A549 (cell line): Measurements from ENCODE around the gene HFM1.

Experiments used
- BCL3 ChIP-seq: fragments of >200 bp; sonication (Bioruptor Twin); formaldehyde crosslinking; IDR thresholded peaks from 3 replicates; pipeline ENCODE4 v1.6.1; 2016
- CEBPB ChIP-seq, 2 experiments: fragments of >200 bp in 1 of 2; sonication (Bioruptor Twin) in 1 of 2; formaldehyde crosslinking in 1 of 2; IDR thresholded peaks; 2 replicates each; pipeline ENCODE4 v1.6.1; 2012 to 2016
- CHD4 ChIP-seq: fragments of 200-600 bp; sonication (generic); IDR thresholded peaks from 2 replicates; pipeline ENCODE4 v1.6.1; 2016; ENCODE audit warnings: antibody characterized with exemption, mild to moderate bottlenecking, borderline replicate concordance
- CTCF ChIP-seq: fragments of >200 bp; sonication (Bioruptor Twin); formaldehyde crosslinking; IDR thresholded peaks from 3 replicates; pipeline ENCODE4 v1.5.1; 2016
- EP300 ChIP-seq, 2 experiments: fragments of >200 bp; sonication (Bioruptor Twin); formaldehyde crosslinking; IDR thresholded peaks; 2 replicates in 1 of 2; 3 replicates in 1 of 2; pipeline ENCODE4 v1.6.1; 2016 to 2017
- GATA3 ChIP-seq: IDR thresholded peaks from 2 replicates; pipeline ENCODE4 v1.6.1; 2012; ENCODE audit warnings: borderline replicate concordance
- MAFK ChIP-seq: fragments of 450-650 bp; IDR thresholded peaks from 2 replicates; pipeline ENCODE4 v1.6.1; 2014; ENCODE audit not compliant: partially characterized antibody
- NR3C1 ChIP-seq: fragments of >200 bp; sonication (Bioruptor Twin); formaldehyde crosslinking; IDR thresholded peaks from 3 replicates; pipeline ENCODE4 v1.6.1; 2017
- PHF8 ChIP-seq: fragments of 200-600 bp; sonication (generic); IDR thresholded peaks from 2 replicates; pipeline ENCODE4 v1.6.1; 2016; ENCODE audit warnings: low read depth, mild to moderate bottlenecking, antibody characterized with exemption, moderate library complexity, borderline replicate concordance
- POLR2A ChIP-seq: IDR thresholded peaks from 2 replicates; pipeline ENCODE4 v1.6.1; 2012; ENCODE audit warnings: mild to moderate bottlenecking, low read length
- RAD21 ChIP-seq, 2 experiments: fragments of >200 bp in 1 of 2; sonication (Bioruptor Twin) in 1 of 2; formaldehyde crosslinking in 1 of 2; IDR thresholded peaks in 1 of 2; conservative IDR thresholded peaks in 1 of 2; 2 replicates in 1 of 2; 3 replicates in 1 of 2; pipeline ENCODE4 v1.6.1; 2012 to 2018; ENCODE audit warnings: inconsistent platforms in 1 of 2
- SREBF2 ChIP-seq: fragments of 450-650 bp; IDR thresholded peaks from 2 replicates; pipeline ENCODE4 v1.6.1; 2014; ENCODE audit warnings: mild to moderate bottlenecking, moderate library complexity

GRCh38 chr1:91406773-91407389, 2.2 kb upstream of the HFM1 start:
- TF ChIP-seq NR3C1 = no peak
- TF ChIP-seq RAD21 (conservative IDR thresholded peaks at IDR 0.05 in 1 of 2, IDR thresholded peaks at IDR 0.05 in 1 of 2) = no peak
- TF ChIP-seq CTCF = peak; percentile 37; the same call in 2 of the 3 replicates
- TF ChIP-seq CEBPB (IDR thresholded peaks at IDR 0.05) = no peak
- no peak for TF ChIP-seq POLR2A
- TF ChIP-seq SREBF2 = no peak
- TF ChIP-seq PHF8 = no peak
- TF ChIP-seq CHD4 = no peak
- TF ChIP-seq EP300 (IDR thresholded peaks at IDR 0.05) = no peak
- TF ChIP-seq BCL3 = no peak
- TF ChIP-seq MAFK = no peak
- TF ChIP-seq GATA3 = no peak
